GM12878 (cell line): ENCODE data around the gene UHRF2. TPM values are rescaled to one million over a fixed set of nuclear protein-coding genes. Genes with fewer than 3 reads are reported as not detected.

Experiments used
- ATAC-seq: fragments of 200-7000 bp; cut with Tn5 transposase; 3 replicates; pipeline ENCODE4 v1.9.1; 2020; ENCODE audit warnings: mild to moderate bottlenecking, moderate library complexity
- BruUV-seq: library from RNA; stranded (reverse); fragments of 400-500 nt; replicated peaks from 2 replicates; lab custom pipeline; 2021; lab: Mats Ljungman, UMichigan
- CTCF ChIA-PET: fragments of 300-600 bp; sonication (Branson Sonifier 250); formaldehyde crosslinking; extraction: SDS; loops from one replicate; lab custom pipeline; 2021; ENCODE audit warnings: inconsistent platforms; lab: Yijun Ruan, JAX
- POLR2A ChIA-PET: fragments of 350-600 bp; formaldehyde crosslinking; extraction: SDS; loops from one replicate; lab custom pipeline; 2021; ENCODE audit warnings: inconsistent platforms; lab: Charles Lee
- RAD21 ChIA-PET: fragments of 300-600 bp; sonication (Branson Sonifier 250); formaldehyde crosslinking; loops from one replicate; lab custom pipeline; 2023; ENCODE audit warnings: antibody characterized with exemption; ENCODE audit not compliant: unreplicated experiment; lab: Charles Lee
- SMC1A ChIA-PET: fragments of 300-600 bp; sonication (Branson Sonifier 250); formaldehyde crosslinking; loops from one replicate; lab custom pipeline; 2023; ENCODE audit not compliant: unreplicated experiment, uncharacterized antibody; lab: Charles Lee
- DNase-seq: peaks from one replicate; pipeline ENCODE4 v3.0.0-alpha.2; 2011; ENCODE audit warnings: low read depth, low spot score
- FAIRE-seq: peaks from 3 replicates; lab custom pipeline; 2011; peaks lifted over from hg19 to GRCh38; lab: Jason Lieb, UNC
- H2AFZ ChIP-seq: 2 replicates; pipeline ENCODE4 v1.6.0; 2011; ENCODE audit warnings: low read depth, low read length, control low read depth; ENCODE audit not compliant: control insufficient read depth
- H3K27ac ChIP-seq: 2 replicates; pipeline ENCODE4 v1.5.1; 2011; ENCODE audit warnings: control low read depth; ENCODE audit not compliant: control insufficient read depth, insufficient read depth
- H3K27me3 ChIP-seq, 2 experiments: replicated peaks in 1 of 2; 2 replicates each; pipeline versions ENCODE4 v1.6.0 to v1.6.1; 2011; ENCODE audit warnings: low read length in 1 of 2; ENCODE audit not compliant: control insufficient read depth in 2 of 2, insufficient read depth in 2 of 2
- H3K36me3 ChIP-seq, 2 experiments: 2 replicates each; pipeline ENCODE4 v1.5.1; 2011; ENCODE audit warnings: low read length in 1 of 2; ENCODE audit not compliant: control insufficient read depth in 2 of 2, insufficient read depth in 2 of 2
- H3K4me1 ChIP-seq: 2 replicates; pipeline ENCODE4 v1.6.1; 2011; ENCODE audit warnings: mild to moderate bottlenecking, low read length, moderate library complexity, mixed read lengths; ENCODE audit not compliant: control insufficient read depth, insufficient read depth
- H3K4me2 ChIP-seq: 2 replicates; pipeline ENCODE4 v1.6.0; 2011; ENCODE audit warnings: control low read depth; ENCODE audit not compliant: control insufficient read depth, insufficient read depth
- H3K4me3 ChIP-seq: fragments of 200-600 bp; sonication (generic); 2 replicates; pipeline ENCODE4 v1.5.1; 2016
- H3K79me2 ChIP-seq: 2 replicates; pipeline ENCODE4 v1.6.0; 2011; ENCODE audit warnings: low read length; ENCODE audit not compliant: control insufficient read depth, insufficient read depth
- H3K9ac ChIP-seq: 2 replicates; pipeline ENCODE4 v1.8.0; 2011; ENCODE audit warnings: low read length, control low read depth, mixed read lengths; ENCODE audit not compliant: control insufficient read depth, insufficient read depth
- H3K9me3 ChIP-seq: replicated peaks from 3 replicates; pipeline ENCODE4 v1.5.1; 2011; ENCODE audit warnings: mild to moderate bottlenecking, low read length; ENCODE audit not compliant: control insufficient read depth, insufficient read depth
- H4K20me1 ChIP-seq: 2 replicates; pipeline ENCODE4 v1.6.0; 2011; ENCODE audit not compliant: control insufficient read depth, insufficient read depth
- CBFB ChIP-seq: IDR thresholded peaks from 2 replicates; pipeline ENCODE4 v1.6.1; 2016; ENCODE audit warnings: antibody characterized with exemption, low read depth
- CHD1 ChIP-seq: IDR thresholded peaks from 2 replicates; pipeline ENCODE4 v1.6.1; 2012; ENCODE audit warnings: low read depth, low read length, improper control_type of control experiment
- ELK1 ChIP-seq: IDR thresholded peaks from 2 replicates; pipeline ENCODE4 v1.6.1; 2012; ENCODE audit warnings: low read depth, low read length, improper control_type of control experiment
- EZH2 ChIP-seq: IDR thresholded peaks from 2 replicates; pipeline ENCODE4 v1.6.1; 2012; ENCODE audit warnings: low read depth, mild to moderate bottlenecking, control low read depth, inconsistent platforms, low read length, borderline replicate concordance; ENCODE audit not compliant: control insufficient read depth
- JUND ChIP-seq: IDR thresholded peaks from 2 replicates; pipeline ENCODE4 v1.6.1; 2012; ENCODE audit warnings: low read depth, mild to moderate bottlenecking, low read length, improper control_type of control experiment, moderate library complexity
- KLF5 ChIP-seq: fragments of 450-650 bp; IDR thresholded peaks from 2 replicates; pipeline ENCODE4 v1.6.1; 2014; ENCODE audit warnings: mild to moderate bottlenecking; ENCODE audit not compliant: partially characterized antibody
- NFIC ChIP-seq: IDR thresholded peaks from 2 replicates; pipeline ENCODE4 v1.6.1; 2012; ENCODE audit warnings: low read depth, mild to moderate bottlenecking, inconsistent platforms, low read length, moderate library complexity
- SMC3 ChIP-seq: IDR thresholded peaks from 2 replicates; pipeline ENCODE4 v1.6.1; 2011; ENCODE audit warnings: low read length, improper control_type of control experiment, borderline replicate concordance
- SRF ChIP-seq, 2 experiments: IDR thresholded peaks; 2 replicates each; pipeline ENCODE4 v1.6.1; 2011; ENCODE audit warnings: low read depth in 2 of 2, low read length in 2 of 2, mild to moderate bottlenecking in 1 of 2, moderate library complexity in 1 of 2
- WGBS: methylation state at CpG from one replicate; pipeline ENCODE4 v1.1.6; 2016; ENCODE audit warnings: low lambda C conversion rate; ENCODE audit not compliant: insufficient replicate concordance, insufficient coverage; ENCODE audit errors: missing lambda C conversion rate; 5-methylcytosine and 5-hydroxymethylcytosine counted together
- in situ Hi-C: fragments of 300-500 bp; cut with MboI; formaldehyde crosslinking; loops from 9 replicates; pipeline ENCODE4 v1.14.3; 2018; ENCODE audit warnings: mixed read lengths
- intact Hi-C: fragments of 100-400 bp; cut with micrococcal nuclease; formaldehyde crosslinking; loops from one replicate; pipeline ENCODE4 v1.14.2; 2022; ENCODE audit not compliant: unreplicated experiment
- polyA plus RNA-seq, 11 experiments: library from polyadenylated mRNA; depleted of rRNA in 4 of 11; unstranded in 6 of 11; stranded (reverse) in 5 of 11; fragments of >200 nt; fragmentation: Nextera tagmentation in 4 of 11; fragmentation: Illumina TruSeq in 1 of 11; extraction: Ambion mirVana in 4 of 11; extraction: Trizol in 1 of 11; gene quantifications; 1 replicate in 1 of 11; 2 replicates in 10 of 11; pipeline versions ENCODE4 v1.2.1 to v1.2.3, GENCODE V29; 2011 to 2016; ENCODE audit warnings: inconsistent platforms in 2 of 11, missing spikeins in 2 of 11, low read depth in 1 of 11
- total RNA-seq, 4 experiments: library from RNA; depleted of rRNA in 3 of 4; stranded (reverse); fragments of >200 nt in 3 of 4; fragmentation: Illumina TruSeq in 1 of 4; extraction: Trizol in 1 of 4; gene quantifications; 2 replicates each; pipeline versions ENCODE4 v1.2.1 to v1.2.3, GENCODE V29; 2013 to 2021
- TF ChIP-seq, protein P1 (sequence below): fragments of 450-650 bp; IDR thresholded peaks from 2 replicates; pipeline ENCODE4 v1.6.1; 2018; ENCODE audit warnings: borderline replicate concordance, mild to moderate bottlenecking; ENCODE audit not compliant: partially characterized antibody
- TF ChIP-seq, protein P2 (sequence below): fragments of 450-650 bp; IDR thresholded peaks from 2 replicates; pipeline ENCODE4 v1.6.1; 2017; ENCODE audit warnings: antibody characterized with exemption, mild to moderate bottlenecking, moderate library complexity

The UHRF2 gene
- total and polyA plus RNA-seq, 10 of the 15 experiments (the other 5 are each of a cell fraction or from before 2014, with no cell fraction given) = 11.2 to 95.8 (median 43.1) TPM

- RAD21 ChIA-PET = interaction anchor here (1.4 kb wide), 1 partner anchor 24 kb away, joined by 3 read pairs; no protein-coding TSS in a partner anchor
- SMC1A ChIA-PET = interaction anchor here (1.2 to 1.9 kb wide), 3 partner anchors 9 to 28 kb away, joined by 3 to 5 read pairs (median 3); partner anchors contain the start of gene UHRF2
- no peak for TF ChIP-seq SMC3
- TF ChIP-seq, protein P1, sequence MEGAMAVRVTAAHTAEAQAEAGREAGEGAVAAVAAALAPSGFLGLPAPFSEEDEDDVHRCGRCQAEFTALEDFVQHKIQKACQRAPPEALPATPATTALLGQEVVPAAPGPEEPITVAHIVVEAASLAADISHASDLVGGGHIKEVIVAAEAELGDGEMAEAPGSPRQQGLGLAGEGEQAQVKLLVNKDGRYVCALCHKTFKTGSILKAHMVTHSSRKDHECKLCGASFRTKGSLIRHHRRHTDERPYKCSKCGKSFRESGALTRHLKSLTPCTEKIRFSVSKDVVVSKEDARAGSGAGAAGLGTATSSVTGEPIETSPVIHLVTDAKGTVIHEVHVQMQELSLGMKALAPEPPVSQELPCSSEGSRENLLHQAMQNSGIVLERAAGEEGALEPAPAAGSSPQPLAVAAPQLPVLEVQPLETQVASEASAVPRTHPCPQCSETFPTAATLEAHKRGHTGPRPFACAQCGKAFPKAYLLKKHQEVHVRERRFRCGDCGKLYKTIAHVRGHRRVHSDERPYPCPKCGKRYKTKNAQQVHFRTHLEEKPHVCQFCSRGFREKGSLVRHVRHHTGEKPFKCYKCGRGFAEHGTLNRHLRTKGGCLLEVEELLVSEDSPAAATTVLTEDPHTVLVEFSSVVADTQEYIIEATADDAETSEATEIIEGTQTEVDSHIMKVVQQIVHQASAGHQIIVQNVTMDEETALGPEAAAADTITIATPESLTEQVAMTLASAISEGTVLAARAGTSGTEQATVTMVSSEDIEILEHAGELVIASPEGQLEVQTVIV = no peak
- no peak for TF ChIP-seq NFIC
- TF ChIP-seq ELK1 = no peak
- TF ChIP-seq, protein P2, sequence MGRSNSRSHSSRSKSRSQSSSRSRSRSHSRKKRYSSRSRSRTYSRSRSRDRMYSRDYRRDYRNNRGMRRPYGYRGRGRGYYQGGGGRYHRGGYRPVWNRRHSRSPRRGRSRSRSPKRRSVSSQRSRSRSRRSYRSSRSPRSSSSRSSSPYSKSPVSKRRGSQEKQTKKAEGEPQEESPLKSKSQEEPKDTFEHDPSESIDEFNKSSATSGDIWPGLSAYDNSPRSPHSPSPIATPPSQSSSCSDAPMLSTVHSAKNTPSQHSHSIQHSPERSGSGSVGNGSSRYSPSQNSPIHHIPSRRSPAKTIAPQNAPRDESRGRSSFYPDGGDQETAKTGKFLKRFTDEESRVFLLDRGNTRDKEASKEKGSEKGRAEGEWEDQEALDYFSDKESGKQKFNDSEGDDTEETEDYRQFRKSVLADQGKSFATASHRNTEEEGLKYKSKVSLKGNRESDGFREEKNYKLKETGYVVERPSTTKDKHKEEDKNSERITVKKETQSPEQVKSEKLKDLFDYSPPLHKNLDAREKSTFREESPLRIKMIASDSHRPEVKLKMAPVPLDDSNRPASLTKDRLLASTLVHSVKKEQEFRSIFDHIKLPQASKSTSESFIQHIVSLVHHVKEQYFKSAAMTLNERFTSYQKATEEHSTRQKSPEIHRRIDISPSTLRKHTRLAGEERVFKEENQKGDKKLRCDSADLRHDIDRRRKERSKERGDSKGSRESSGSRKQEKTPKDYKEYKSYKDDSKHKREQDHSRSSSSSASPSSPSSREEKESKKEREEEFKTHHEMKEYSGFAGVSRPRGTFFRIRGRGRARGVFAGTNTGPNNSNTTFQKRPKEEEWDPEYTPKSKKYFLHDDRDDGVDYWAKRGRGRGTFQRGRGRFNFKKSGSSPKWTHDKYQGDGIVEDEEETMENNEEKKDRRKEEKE = no peak
- no peak for TF ChIP-seq CBFB
- TF ChIP-seq KLF5 = no peak
- no peak for TF ChIP-seq CHD1
- TF ChIP-seq EZH2 = no peak
- no peak for TF ChIP-seq JUND
- no peak for TF ChIP-seq SRF (IDR thresholded peaks at IDR 0.05; ENCODE audit: low read depth in 2 of 2, low read length in 2 of 2)
- 0 out of 2 replicates have a peak, but pooled peaks cover 5% of the 10 kb centered on the region for H4K20me1 ChIP-seq
- H3K4me2 ChIP-seq = no peak overlapping the region
- ATAC-seq (peak; percentile 24; the same call in 2 of the 3 replicates), DNase-seq (no peak), FAIRE-seq (no peak)
- TSS peak; percentile 12 for BruUV-seq
- POLR2A ChIA-PET = interaction anchor here (1.4 kb wide), 1 partner anchor 9 kb away, joined by 5 read pairs; no protein-coding TSS in a partner anchor
- H2AFZ ChIP-seq = no peak overlapping the region
- in situ Hi-C loops (no loop called here), intact Hi-C loops (no loop called here)
- peaks cover 92% of the 10 kb centered on the region for H3K79me2 ChIP-seq
- no peaks in the 10 kb centered on the region for H3K27me3 ChIP-seq
- peaks cover 0 to 19% of the 10 kb centered on the region in 2 experiments for H3K36me3 ChIP-seq
- H3K4me1 ChIP-seq = no peaks in the 10 kb centered on the region
- no peaks in the 10 kb centered on the region for H3K9me3 ChIP-seq
- no peak overlapping the region for H3K4me3 ChIP-seq
- no peak overlapping the region for H3K27ac ChIP-seq
- 14% methylated on average over 1 of the region's 1 CpG for WGBS
- H3K9ac ChIP-seq = no peak overlapping the region
- CTCF ChIA-PET = interaction anchor here (1.2 kb wide), 1 partner anchor 387 kb away, joined by 3 read pairs; no protein-coding TSS in a partner anchor
Observed at GRCh38 chr9:6441269-6441668, 28.3 kb downstream of the UHRF2 start.
